Neuronal stem cell (in vitro differentiated cells): Measurements from ENCODE around the gene CSNK1E. TPM values are rescaled to one million over a fixed set of nuclear protein-coding genes. Genes with fewer than 3 reads are reported as not detected.

Experiments
- small RNA-seq: library from polyadenylated mRNA; stranded (forward); fragments of <200 nt; extraction: miRNeasy Mini kit (QIAGEN cat#:217004); gene quantifications from one replicate; pipeline ENCODE3, GENCODE V24; 2013; ENCODE audit not compliant: insufficient read depth

Gene CSNK1E

Small RNA genes within 50 kb of the gene (small RNA-seq; reads per million reads assigned to genes)
- not detected for gene RF00017
